Stomach smooth muscle (tissue), 2 donors: ENCODE results near the gene CFAP45.

ENCODE experiments used
- H3K27ac ChIP-seq: one replicate; pipeline ENCODE4 v1.7.0; 2013; ENCODE audit warnings: mild to moderate bottlenecking, low read length, inconsistent platforms
- H3K27me3 ChIP-seq, 2 donors: one replicate each; pipeline ENCODE4 v1.7.0; 2013; ENCODE audit warnings: low read length in 2 of 2; ENCODE audit not compliant: insufficient read depth in 2 of 2, control insufficient read depth in 1 of 2
- H3K36me3 ChIP-seq, 2 donors: one replicate each; pipeline ENCODE4 v1.7.0; 2013; ENCODE audit warnings: low read length in 2 of 2; ENCODE audit not compliant: control insufficient read depth in 2 of 2, insufficient read depth in 2 of 2
- H3K4me1 ChIP-seq: one replicate; pipeline ENCODE4 v1.7.0; 2013; ENCODE audit warnings: low read length; ENCODE audit not compliant: control insufficient read depth, insufficient read depth
- H3K4me3 ChIP-seq, 2 donors: one replicate each; pipeline ENCODE4 v1.7.0; 2013; ENCODE audit warnings: low read length in 2 of 2
- H3K9ac ChIP-seq, 2 donors: one replicate each; pipeline ENCODE4 v1.7.0; 2013; ENCODE audit warnings: low read length in 2 of 2, mild to moderate bottlenecking in 1 of 2
- H3K9me3 ChIP-seq, 2 donors: one replicate each; pipeline ENCODE4 v1.7.0; 2013; ENCODE audit warnings: low read length in 2 of 2; ENCODE audit not compliant: control insufficient read depth in 2 of 2
- donor health status: healthy.
- donor health status: Pancreatic carcinoma.

CFAP45 gene

DNA sequence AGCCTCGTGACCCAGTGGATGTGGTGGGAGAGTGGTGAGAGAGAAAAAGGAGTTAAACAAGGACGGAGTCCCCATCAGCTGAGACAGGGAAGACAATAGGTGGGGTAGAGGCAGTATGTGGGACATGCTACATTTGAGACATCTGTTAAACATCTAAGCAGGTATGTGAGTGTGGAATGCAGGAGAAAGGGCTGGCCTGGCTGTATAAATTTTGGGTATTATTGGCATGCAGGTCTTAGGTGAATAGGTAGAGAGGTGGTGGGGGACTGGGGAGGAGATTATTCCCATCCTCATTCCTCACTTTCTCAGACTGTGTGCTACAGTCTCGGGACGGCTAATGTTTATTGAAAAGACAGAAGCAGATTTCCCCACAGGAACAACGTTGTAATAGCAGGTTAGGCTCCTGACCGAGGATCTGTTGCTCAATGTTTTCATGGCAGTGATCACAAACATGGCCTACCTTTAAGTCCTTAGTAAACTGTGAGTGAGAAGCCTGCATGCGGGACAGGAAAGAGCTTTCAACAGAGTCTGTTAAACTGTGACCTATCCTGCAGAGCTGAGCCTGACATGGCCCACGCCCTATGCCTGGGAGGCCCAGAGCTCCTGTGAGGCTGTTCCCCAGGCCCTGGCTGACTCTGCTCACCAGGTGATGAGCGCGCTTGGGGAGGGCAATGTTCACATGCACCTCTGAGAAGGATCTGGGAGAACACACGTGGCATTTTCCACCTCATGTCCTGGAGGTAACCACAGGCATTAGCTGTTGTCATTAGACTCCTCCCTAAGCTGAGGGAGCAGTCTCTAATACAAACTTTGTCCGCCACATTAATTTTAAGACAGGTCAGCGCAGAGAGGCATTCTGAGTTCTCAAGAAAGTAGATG is 54.0 kb downstream of the CFAP45 start:
- H3K27ac ChIP-seq: no peak overlapping the region
- no peak overlapping the region for H3K4me3 ChIP-seq
- H3K4me1 ChIP-seq: no peaks in the 10 kb centered on the region

DNA sequence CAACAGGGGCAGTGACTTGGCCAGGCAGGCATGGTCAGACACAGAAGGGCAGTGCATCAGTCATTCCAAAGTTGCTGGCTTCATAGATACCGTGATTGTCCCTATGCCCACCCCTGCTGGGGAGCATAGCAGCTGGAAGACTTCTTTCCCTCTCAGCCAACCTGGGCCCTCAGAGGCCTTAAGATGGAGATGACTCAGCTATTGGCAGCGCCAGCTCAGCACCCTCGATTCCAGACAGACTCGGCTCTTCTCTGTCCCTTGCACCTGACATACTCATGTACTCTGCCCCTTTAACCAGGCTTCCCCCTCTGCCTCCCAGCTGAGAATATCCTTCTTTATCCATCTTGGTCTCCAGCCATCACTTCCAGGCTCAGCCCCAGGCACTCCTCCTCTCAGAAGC is 56.5 kb downstream of the CFAP45 start:
- Histone ChIP-seq H3K36me3 (peaks cover 0 to 10% of the 10 kb centered on the region in 2 donors), H3K4me1 (no peaks in the 10 kb centered on the region), H3K9ac (no peak overlapping the region), H3K27ac (no peak overlapping the region), H3K9me3 (no peaks in the 10 kb centered on the region), H3K27me3 (no peaks in the 10 kb centered on the region), H3K4me3 (no peak overlapping the region)

More for the DNA sequence above, 54.0 kb downstream of the CFAP45 start:
- H3K9me3 ChIP-seq: no peaks in the 10 kb centered on the region
- no peaks in the 10 kb centered on the region for H3K27me3 ChIP-seq
- H3K9ac ChIP-seq: no peak overlapping the region
- H3K36me3 ChIP-seq: peaks cover 0 to 3% of the 10 kb centered on the region in 2 donors

GRCh38 chr1:159841749-159842148 is 58.2 kb downstream of the CFAP45 start:
- Histone ChIP-seq H3K4me1 (no peaks in the 10 kb centered on the region), H3K4me3 (no peak overlapping the region), H3K9me3 (no peaks in the 10 kb centered on the region), H3K9ac (no peak overlapping the region), H3K27me3 (no peaks in the 10 kb centered on the region), H3K36me3 (peaks cover 0 to 13% of the 10 kb centered on the region in 2 donors), H3K27ac (no peak overlapping the region)

- no peak overlapping the region for H3K27ac ChIP-seq
- no peak overlapping the region for H3K4me3 ChIP-seq
- no peaks in the 10 kb centered on the region for H3K9me3 ChIP-seq
- H3K9ac ChIP-seq: no peak overlapping the region
- H3K36me3 ChIP-seq: peaks cover 0 to 18% of the 10 kb centered on the region in 2 donors
- no peaks in the 10 kb centered on the region for H3K4me1 ChIP-seq
- no peaks in the 10 kb centered on the region for H3K27me3 ChIP-seq
Observed at GRCh38 chr1:159839116-159839849, 60.7 kb downstream of the CFAP45 start.

GRCh38 chr1:159838715-159839114 is 61.2 kb downstream of the CFAP45 start:
- Histone ChIP-seq H3K9ac (no peak overlapping the region), H3K9me3 (no peaks in the 10 kb centered on the region), H3K4me1 (no peaks in the 10 kb centered on the region), H3K27ac (no peak overlapping the region), H3K36me3 (peaks cover 0 to 18% of the 10 kb centered on the region in 2 donors), H3K27me3 (no peaks in the 10 kb centered on the region), H3K4me3 (no peak overlapping the region)

DNA sequence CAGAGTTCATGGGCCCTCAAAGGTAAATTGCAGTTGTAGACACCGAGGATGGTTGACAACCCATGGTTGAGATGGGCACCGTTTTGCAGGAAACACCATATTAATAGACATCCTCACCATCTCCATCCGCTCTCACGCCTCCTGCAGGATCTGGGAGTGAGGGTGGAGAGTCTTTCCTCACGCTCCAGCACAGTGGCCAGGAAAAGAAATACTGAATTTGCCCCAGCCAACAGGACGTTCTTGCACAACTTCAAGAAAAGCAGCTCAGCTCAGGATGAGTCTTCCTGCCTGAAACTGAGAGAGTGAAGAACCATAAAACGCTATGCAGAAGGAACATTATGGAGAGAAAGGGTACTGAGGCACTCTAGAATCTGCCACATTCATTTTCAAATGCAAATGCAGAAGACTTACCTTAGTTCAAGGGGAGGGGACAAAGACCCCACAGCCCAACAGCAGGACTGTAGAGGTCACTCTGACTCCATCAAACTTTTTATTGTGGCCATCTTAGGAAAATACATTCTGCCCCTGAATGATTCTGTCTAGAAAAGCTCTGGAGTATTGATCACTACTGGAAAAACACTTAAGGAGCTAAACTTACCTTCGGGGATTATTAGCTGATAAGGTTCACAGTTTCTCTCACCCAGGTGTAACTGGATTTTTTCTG is 64.0 kb downstream of the CFAP45 start:
- H3K9me3 ChIP-seq: no peaks in the 10 kb centered on the region
- peaks cover 0 to 15% of the 10 kb centered on the region in 2 donors for H3K36me3 ChIP-seq
- H3K27ac ChIP-seq: no peak overlapping the region
- H3K4me3 ChIP-seq: no peak overlapping the region
- H3K27me3 ChIP-seq: no peaks in the 10 kb centered on the region
- H3K9ac ChIP-seq: no peak overlapping the region
- H3K4me1 ChIP-seq: no peaks in the 10 kb centered on the region

DNA sequence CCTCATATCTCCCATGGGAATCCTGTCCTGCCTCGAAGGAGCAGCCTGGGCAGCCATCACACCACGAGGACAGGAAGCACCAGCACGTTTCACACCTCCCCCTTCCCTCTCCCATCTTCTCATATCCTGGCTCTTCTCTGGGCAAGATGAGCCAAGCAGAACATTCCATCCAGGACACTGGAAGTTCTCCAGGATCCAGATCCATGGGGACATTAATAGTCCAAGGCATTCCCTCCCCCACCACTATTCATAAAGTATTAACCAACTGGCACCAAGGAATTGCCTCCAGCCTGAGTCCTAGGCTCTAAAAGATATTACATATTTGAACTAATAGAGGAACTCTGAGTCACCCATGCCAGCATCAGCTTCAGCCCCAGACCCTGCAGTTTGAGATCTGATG is 64.6 kb downstream of the CFAP45 start:
- Histone ChIP-seq H3K9ac (no peak overlapping the region), H3K27ac (no peak overlapping the region), H3K36me3 (peaks cover 0 to 13% of the 10 kb centered on the region in 2 donors), H3K4me1 (no peaks in the 10 kb centered on the region), H3K27me3 (no peaks in the 10 kb centered on the region), H3K4me3 (no peak overlapping the region), H3K9me3 (no peaks in the 10 kb centered on the region)

- Histone ChIP-seq H3K4me1 (peaks cover 2% of the 10 kb centered on the region), H3K4me3 (no peak overlapping the region), H3K36me3 (peaks cover 0 to 8% of the 10 kb centered on the region in 2 donors), H3K27ac (no peak overlapping the region), H3K9me3 (no peaks in the 10 kb centered on the region), H3K9ac (no peak overlapping the region), H3K27me3 (peaks cover 0 to 2% of the 10 kb centered on the region in 2 donors)
Observed at GRCh38 chr1:159832309-159832708, 67.7 kb downstream of the CFAP45 start.

- peaks cover 0 to 4% of the 10 kb centered on the region in 2 donors for H3K27me3 ChIP-seq
- H3K4me1 ChIP-seq: peaks cover 2% of the 10 kb centered on the region
- H3K4me3 ChIP-seq: no peak overlapping the region
- no peaks in the 10 kb centered on the region for H3K9me3 ChIP-seq
- H3K9ac ChIP-seq: no peak overlapping the region
- peaks cover 0 to 4% of the 10 kb centered on the region in 2 donors for H3K36me3 ChIP-seq
- no peak overlapping the region for H3K27ac ChIP-seq
Observed at GRCh38 chr1:159831412-159832141, 68.4 kb downstream of the CFAP45 start.

DNA sequence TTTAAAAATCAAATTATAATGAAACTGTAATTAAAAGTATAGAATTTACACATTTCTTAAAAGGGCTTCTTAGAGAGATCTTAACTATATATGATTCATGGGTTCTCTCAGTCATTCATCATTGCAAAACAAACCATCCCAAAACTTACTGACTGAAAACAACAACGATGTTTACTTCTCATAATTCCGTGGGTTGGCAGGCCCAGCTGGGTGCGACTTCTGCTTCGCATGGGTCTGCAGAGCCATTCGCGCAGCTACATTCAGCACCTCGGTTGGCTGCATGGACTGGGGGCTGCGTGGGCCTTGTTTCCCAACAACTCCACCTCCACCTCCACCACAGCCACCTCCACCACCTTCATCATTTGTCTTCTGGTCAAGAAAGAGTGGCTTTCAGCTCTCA is 69.2 kb downstream of the CFAP45 start:
- Histone ChIP-seq H3K4me1 (peaks cover 6% of the 10 kb centered on the region), H3K9ac (no peak overlapping the region), H3K9me3 (no peaks in the 10 kb centered on the region), H3K27me3 (peaks cover 0 to 4% of the 10 kb centered on the region in 2 donors), H3K36me3 (peaks cover 0 to 2% of the 10 kb centered on the region in 2 donors), H3K4me3 (no peak overlapping the region), H3K27ac (no peak overlapping the region)
